ENCODE results near the gene CD276. TPM values are rescaled to one million over a fixed set of nuclear protein-coding genes. Genes with fewer than 3 reads are reported as not detected.

The CD276 gene
- polyA plus RNA-seq, 1 donor from 2014 or later, result 70.4 TPM

DNA sequence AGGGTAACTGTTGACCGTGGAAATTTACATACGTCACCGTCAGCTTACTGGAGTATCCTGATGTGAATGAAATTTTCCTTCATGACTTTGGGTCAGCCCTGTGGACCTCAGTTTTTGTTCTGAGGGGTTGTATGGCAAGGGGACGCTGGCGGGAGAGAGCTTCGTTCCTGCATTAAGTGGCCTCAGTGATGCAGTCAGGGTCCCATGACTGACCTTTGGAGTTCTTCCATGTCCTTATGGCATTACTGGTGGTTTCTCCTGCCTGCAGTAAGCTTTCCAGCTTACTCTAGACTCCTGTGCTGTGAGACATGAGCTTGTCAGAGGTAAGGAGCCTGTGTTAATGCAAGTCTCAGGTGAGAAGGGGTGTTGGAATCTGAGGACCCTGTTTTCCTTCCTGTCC, 1.8 kb downstream of the CD276 start (continued):
- TF ChIP-seq, protein P1, sequence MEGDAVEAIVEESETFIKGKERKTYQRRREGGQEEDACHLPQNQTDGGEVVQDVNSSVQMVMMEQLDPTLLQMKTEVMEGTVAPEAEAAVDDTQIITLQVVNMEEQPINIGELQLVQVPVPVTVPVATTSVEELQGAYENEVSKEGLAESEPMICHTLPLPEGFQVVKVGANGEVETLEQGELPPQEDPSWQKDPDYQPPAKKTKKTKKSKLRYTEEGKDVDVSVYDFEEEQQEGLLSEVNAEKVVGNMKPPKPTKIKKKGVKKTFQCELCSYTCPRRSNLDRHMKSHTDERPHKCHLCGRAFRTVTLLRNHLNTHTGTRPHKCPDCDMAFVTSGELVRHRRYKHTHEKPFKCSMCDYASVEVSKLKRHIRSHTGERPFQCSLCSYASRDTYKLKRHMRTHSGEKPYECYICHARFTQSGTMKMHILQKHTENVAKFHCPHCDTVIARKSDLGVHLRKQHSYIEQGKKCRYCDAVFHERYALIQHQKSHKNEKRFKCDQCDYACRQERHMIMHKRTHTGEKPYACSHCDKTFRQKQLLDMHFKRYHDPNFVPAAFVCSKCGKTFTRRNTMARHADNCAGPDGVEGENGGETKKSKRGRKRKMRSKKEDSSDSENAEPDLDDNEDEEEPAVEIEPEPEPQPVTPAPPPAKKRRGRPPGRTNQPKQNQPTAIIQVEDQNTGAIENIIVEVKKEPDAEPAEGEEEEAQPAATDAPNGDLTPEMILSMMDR (IDR thresholded peaks at IDR 0.05; ENCODE audit: poor library complexity, severe bottlenecking), result no peak
- TF ChIP-seq POLR2AphosphoS5 (IDR thresholded peaks at IDR 0.05), result no peak

DNA sequence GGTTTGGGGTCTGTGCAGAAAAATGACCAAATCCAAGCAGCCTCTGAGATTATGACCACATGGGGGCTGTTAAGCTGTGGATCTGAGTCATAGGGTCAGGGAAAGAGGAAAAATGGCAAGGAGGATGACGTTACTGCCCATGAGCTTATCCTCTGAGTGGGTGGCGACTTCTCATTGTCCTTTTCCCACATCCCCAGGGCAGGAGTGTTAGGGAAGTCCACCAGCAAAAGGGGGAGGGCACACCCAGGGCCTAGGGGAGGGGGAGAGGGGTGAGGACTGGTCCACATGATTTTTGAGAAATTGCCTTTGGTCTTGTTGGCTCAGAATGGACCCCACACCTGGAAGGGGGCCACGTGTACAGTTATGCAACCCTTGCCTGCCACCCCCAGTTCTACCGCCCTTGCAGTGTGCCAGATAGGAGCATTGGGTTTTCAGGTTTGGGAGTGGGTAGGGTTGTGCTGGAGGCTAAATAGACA, 2.6 kb downstream of the CD276 start:
- H3F3A ChIP-seq (ENCODE audit: insufficient read depth, low read length, poor library complexity, severe bottlenecking), result no peaks in the 10 kb centered on the region
- no peaks in the 10 kb centered on the region for H3K36me3 ChIP-seq (ENCODE audit: insufficient read depth, low read length)
- H3K79me2 ChIP-seq (replicated peaks; ENCODE audit: insufficient read depth, low read length), result peaks cover 73% of the 10 kb centered on the region
- no peaks in the 10 kb centered on the region for H3K9me2 ChIP-seq (ENCODE audit: insufficient read depth, low read length)
- H4K20me1 ChIP-seq (ENCODE audit: insufficient read depth), result no peaks in the 10 kb centered on the region
- H3K9ac ChIP-seq (ENCODE audit: low read length), result no peak overlapping the region
- H3K27ac ChIP-seq (ENCODE audit: low read length), result no peak overlapping the region
- peak overlapping the region; percentile 86 for H3K4me2 ChIP-seq (ENCODE audit: low read length)
- H3K27me3 ChIP-seq (ENCODE audit: insufficient read depth, low read depth, low read length), result no peaks in the 10 kb centered on the region
- no peaks in the 10 kb centered on the region for H3K9me3 ChIP-seq (ENCODE audit: low read length)
- H2AFZ ChIP-seq (ENCODE audit: low read depth, low read length), result no peak overlapping the region
- no peak for TF ChIP-seq EP300 (conservative IDR thresholded peaks at IDR 0.05; ENCODE audit: poor library complexity, severe bottlenecking)
- no peak for TF ChIP-seq MXI1 (conservative IDR thresholded peaks at IDR 0.05; ENCODE audit: poor library complexity, severe bottlenecking)
- TF ChIP-seq, protein P2, sequence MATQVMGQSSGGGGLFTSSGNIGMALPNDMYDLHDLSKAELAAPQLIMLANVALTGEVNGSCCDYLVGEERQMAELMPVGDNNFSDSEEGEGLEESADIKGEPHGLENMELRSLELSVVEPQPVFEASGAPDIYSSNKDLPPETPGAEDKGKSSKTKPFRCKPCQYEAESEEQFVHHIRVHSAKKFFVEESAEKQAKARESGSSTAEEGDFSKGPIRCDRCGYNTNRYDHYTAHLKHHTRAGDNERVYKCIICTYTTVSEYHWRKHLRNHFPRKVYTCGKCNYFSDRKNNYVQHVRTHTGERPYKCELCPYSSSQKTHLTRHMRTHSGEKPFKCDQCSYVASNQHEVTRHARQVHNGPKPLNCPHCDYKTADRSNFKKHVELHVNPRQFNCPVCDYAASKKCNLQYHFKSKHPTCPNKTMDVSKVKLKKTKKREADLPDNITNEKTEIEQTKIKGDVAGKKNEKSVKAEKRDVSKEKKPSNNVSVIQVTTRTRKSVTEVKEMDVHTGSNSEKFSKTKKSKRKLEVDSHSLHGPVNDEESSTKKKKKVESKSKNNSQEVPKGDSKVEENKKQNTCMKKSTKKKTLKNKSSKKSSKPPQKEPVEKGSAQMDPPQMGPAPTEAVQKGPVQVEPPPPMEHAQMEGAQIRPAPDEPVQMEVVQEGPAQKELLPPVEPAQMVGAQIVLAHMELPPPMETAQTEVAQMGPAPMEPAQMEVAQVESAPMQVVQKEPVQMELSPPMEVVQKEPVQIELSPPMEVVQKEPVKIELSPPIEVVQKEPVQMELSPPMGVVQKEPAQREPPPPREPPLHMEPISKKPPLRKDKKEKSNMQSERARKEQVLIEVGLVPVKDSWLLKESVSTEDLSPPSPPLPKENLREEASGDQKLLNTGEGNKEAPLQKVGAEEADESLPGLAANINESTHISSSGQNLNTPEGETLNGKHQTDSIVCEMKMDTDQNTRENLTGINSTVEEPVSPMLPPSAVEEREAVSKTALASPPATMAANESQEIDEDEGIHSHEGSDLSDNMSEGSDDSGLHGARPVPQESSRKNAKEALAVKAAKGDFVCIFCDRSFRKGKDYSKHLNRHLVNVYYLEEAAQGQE (IDR thresholded peaks at IDR 0.05; ENCODE audit: borderline replicate concordance), result no peak
- TF ChIP-seq RAD21 (conservative IDR thresholded peaks at IDR 0.05), result no peak
- H3K4me3 ChIP-seq (ENCODE audit: low read length), result peak overlapping the region; percentile 82

DNA sequence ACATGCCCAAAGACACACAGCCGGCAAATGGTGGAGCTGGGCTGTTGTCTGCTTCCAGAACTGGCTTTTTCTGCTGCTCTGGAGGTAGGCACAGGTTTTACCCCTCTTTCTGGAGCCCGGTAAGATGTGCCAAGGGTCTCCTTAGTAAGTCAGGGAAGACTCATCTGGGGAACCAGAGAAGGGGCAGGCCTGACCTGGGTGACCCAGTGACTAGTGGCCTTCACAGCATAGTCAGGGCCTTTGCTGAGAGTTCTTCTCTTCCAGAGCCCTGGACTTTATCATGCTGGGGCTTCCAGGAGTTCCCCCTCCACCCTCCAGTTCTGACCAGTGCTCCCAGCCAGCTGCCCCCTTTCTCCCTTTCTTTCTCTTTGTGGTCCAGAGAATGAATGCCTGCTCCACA, 3.2 kb downstream of the CD276 start:
- H3K9ac ChIP-seq (ENCODE audit: low read length), result no peak overlapping the region
- H3F3A ChIP-seq (ENCODE audit: insufficient read depth, low read length, poor library complexity, severe bottlenecking), result no peaks in the 10 kb centered on the region
- peaks cover 78% of the 10 kb centered on the region for H3K79me2 ChIP-seq (replicated peaks; ENCODE audit: insufficient read depth, low read length)
- no peaks in the 10 kb centered on the region for H3K9me3 ChIP-seq (ENCODE audit: low read length)
- no peak for TF ChIP-seq EP300 (conservative IDR thresholded peaks at IDR 0.05; ENCODE audit: poor library complexity, severe bottlenecking)
- no peak for TF ChIP-seq EZH2 (IDR thresholded peaks at IDR 0.05; ENCODE audit: borderline replicate concordance, insufficient read depth, low read length, poor library complexity, severe bottlenecking)
- TF ChIP-seq, protein P1 (IDR thresholded peaks at IDR 0.05; ENCODE audit: poor library complexity, severe bottlenecking), result no peak
- no peak for TF ChIP-seq SMC3 (conservative IDR thresholded peaks at IDR 0.05; ENCODE audit: poor library complexity)
- TF ChIP-seq, protein P2 (IDR thresholded peaks at IDR 0.05; ENCODE audit: borderline replicate concordance), result no peak
- TF ChIP-seq TAF1 (IDR thresholded peaks at IDR 0.05; ENCODE audit: low read depth), result no peak
- no peak for TF ChIP-seq RAD21 (conservative IDR thresholded peaks at IDR 0.05)
- H3K27ac ChIP-seq (ENCODE audit: low read length), result no peak overlapping the region
- H3K4me2 ChIP-seq (ENCODE audit: low read length), result no peak overlapping the region
- H4K20me1 ChIP-seq (ENCODE audit: insufficient read depth), result peaks cover 1% of the 10 kb centered on the region
- no peaks in the 10 kb centered on the region for H3K9me2 ChIP-seq (ENCODE audit: insufficient read depth, low read length)
- peak overlapping the region; percentile 82 for H3K4me3 ChIP-seq (ENCODE audit: low read length)
- no peaks in the 10 kb centered on the region for H3K36me3 ChIP-seq (ENCODE audit: insufficient read depth, low read length)
- H2AFZ ChIP-seq (ENCODE audit: low read depth, low read length), result no peak overlapping the region
- H3K27me3 ChIP-seq (ENCODE audit: insufficient read depth, low read depth, low read length), result no peaks in the 10 kb centered on the region
